ENCODE data around the gene DNAJB9.

The DNAJB9 gene

GRCh38 chr7:108596560-108596959, 26.9 kb downstream of the DNAJB9 start:
- H3K4me1 ChIP-seq (ENCODE audit: insufficient read depth, poor library complexity, severe bottlenecking): no peaks in the 10 kb centered on the region
- no peaks in the 10 kb centered on the region for H3K36me3 ChIP-seq (ENCODE audit: low read depth)
- H3K9me3 ChIP-seq (ENCODE audit: severe bottlenecking): no peaks in the 10 kb centered on the region
- no peak overlapping the region for H3K4me3 ChIP-seq (ENCODE audit: severe bottlenecking)
- no peak for TF ChIP-seq CTCF (IDR thresholded peaks at IDR 0.05; ENCODE audit: poor library complexity, severe bottlenecking)
- DNase-seq (ENCODE audit: low spot score) (no peak), ATAC-seq (ENCODE audit: low read depth) (no peak)
- H3K27me3 ChIP-seq (ENCODE audit: insufficient read depth, poor library complexity, severe bottlenecking): no peaks in the 10 kb centered on the region
- H3K27ac ChIP-seq (ENCODE audit: poor library complexity, severe bottlenecking): no peak overlapping the region

GRCh38 chr7:108598153-108598552, 28.5 kb downstream of the DNAJB9 start:
- H3K4me3 ChIP-seq (ENCODE audit: severe bottlenecking): no peak overlapping the region
- H3K27me3 ChIP-seq (ENCODE audit: insufficient read depth, poor library complexity, severe bottlenecking): no peaks in the 10 kb centered on the region
- ATAC-seq (ENCODE audit: low read depth) (no peak), DNase-seq (ENCODE audit: low spot score) (no peak)
- H3K4me1 ChIP-seq (ENCODE audit: insufficient read depth, poor library complexity, severe bottlenecking): no peaks in the 10 kb centered on the region
- TF ChIP-seq CTCF (IDR thresholded peaks at IDR 0.05; ENCODE audit: poor library complexity, severe bottlenecking): no peak
- no peaks in the 10 kb centered on the region for H3K9me3 ChIP-seq (ENCODE audit: severe bottlenecking)
- H3K27ac ChIP-seq (ENCODE audit: poor library complexity, severe bottlenecking): no peak overlapping the region
- H3K36me3 ChIP-seq (ENCODE audit: low read depth): no peaks in the 10 kb centered on the region

GRCh38 chr7:108598914-108599580, 29.4 kb downstream of the DNAJB9 start:
- TF ChIP-seq CTCF (IDR thresholded peaks at IDR 0.05; ENCODE audit: poor library complexity, severe bottlenecking): no peak
- no peak for DNase-seq (ENCODE audit: low spot score)

GRCh38 chr7:108600399-108600798, 30.7 kb downstream of the DNAJB9 start:
- H3K4me3 ChIP-seq (ENCODE audit: severe bottlenecking): no peak overlapping the region
- TF ChIP-seq CTCF (IDR thresholded peaks at IDR 0.05; ENCODE audit: poor library complexity, severe bottlenecking): no peak
- H3K27me3 ChIP-seq (ENCODE audit: insufficient read depth, poor library complexity, severe bottlenecking): no peaks in the 10 kb centered on the region
- no peak overlapping the region for H3K27ac ChIP-seq (ENCODE audit: poor library complexity, severe bottlenecking)
- no peaks in the 10 kb centered on the region for H3K4me1 ChIP-seq (ENCODE audit: insufficient read depth, poor library complexity, severe bottlenecking)
- no peak for ATAC-seq (ENCODE audit: low read depth)
- no peak for DNase-seq (ENCODE audit: low spot score)
- H3K36me3 ChIP-seq (ENCODE audit: low read depth): no peaks in the 10 kb centered on the region
- no peaks in the 10 kb centered on the region for H3K9me3 ChIP-seq (ENCODE audit: severe bottlenecking)

More at GRCh38 chr7:108598914-108599580, 29.4 kb downstream of the DNAJB9 start:
- ATAC-seq (ENCODE audit: low read depth): no peak
- H3K36me3 ChIP-seq (ENCODE audit: low read depth): no peaks in the 10 kb centered on the region
- H3K27ac ChIP-seq (ENCODE audit: poor library complexity, severe bottlenecking): no peak overlapping the region
- no peaks in the 10 kb centered on the region for H3K27me3 ChIP-seq (ENCODE audit: insufficient read depth, poor library complexity, severe bottlenecking)
- no peaks in the 10 kb centered on the region for H3K4me1 ChIP-seq (ENCODE audit: insufficient read depth, poor library complexity, severe bottlenecking)
- no peak overlapping the region for H3K4me3 ChIP-seq (ENCODE audit: severe bottlenecking)
- no peaks in the 10 kb centered on the region for H3K9me3 ChIP-seq (ENCODE audit: severe bottlenecking)

GRCh38 chr7:108603656-108604306, 34.1 kb downstream of the DNAJB9 start:
- ATAC-seq (ENCODE audit: low read depth) (0 out of 3 replicates have a peak, but pooled peaks have one; percentile 27), DNase-seq (ENCODE audit: low spot score) (no peak)
- H3K4me1 ChIP-seq (ENCODE audit: insufficient read depth, poor library complexity, severe bottlenecking): no peaks in the 10 kb centered on the region
- H3K27ac ChIP-seq (ENCODE audit: poor library complexity, severe bottlenecking): no peak overlapping the region
- H3K9me3 ChIP-seq (ENCODE audit: severe bottlenecking): no peaks in the 10 kb centered on the region
- TF ChIP-seq CTCF (IDR thresholded peaks at IDR 0.05; ENCODE audit: poor library complexity, severe bottlenecking): no peak
- no peak overlapping the region for H3K4me3 ChIP-seq (ENCODE audit: severe bottlenecking)
- H3K27me3 ChIP-seq (ENCODE audit: insufficient read depth, poor library complexity, severe bottlenecking): no peaks in the 10 kb centered on the region
- no peaks in the 10 kb centered on the region for H3K36me3 ChIP-seq (ENCODE audit: low read depth)

Measured in RWPE2 (cell line).